HepG2 (cell line): ENCODE measurements around the gene HIVEP2. TPM values are rescaled to one million over a fixed set of nuclear protein-coding genes. Genes with fewer than 3 reads are reported as not detected.

ENCODE experiments used
- ATAC-seq: fragments of 200-7000 bp; cut with Tn5 transposase; 3 replicates; pipeline ENCODE4 v1.9.1; 2020; ENCODE audit warnings: mild to moderate bottlenecking, moderate library complexity
- BruUV-seq: library from RNA; stranded (reverse); fragments of 400-500 nt; replicated peaks from 2 replicates; lab custom pipeline; 2021; lab: Mats Ljungman, UMichigan
- CTCF ChIA-PET: fragments of 300-600 bp; formaldehyde crosslinking; extraction: SDS; loops from one replicate; lab custom pipeline; 2021; ENCODE audit warnings: low total read pairs, inconsistent platforms, low intra/inter-chr PET ratio; lab: Yijun Ruan, JAX
- POLR2A ChIA-PET: fragments of 350-600 bp; sonication (Branson Sonifier 250); formaldehyde crosslinking; loops from one replicate; lab custom pipeline; 2020; ENCODE audit warnings: antibody characterized with exemption, inconsistent platforms; lab: Yijun Ruan, JAX
- DNase-seq: peaks from one replicate; pipeline ENCODE4 v3.0.0-alpha.2; 2015; ENCODE audit warnings: low spot score
- FAIRE-seq: peaks from 3 replicates; lab custom pipeline; 2011; peaks lifted over from hg19 to GRCh38; lab: Jason Lieb, UNC
- H2AFZ ChIP-seq: one replicate; pipeline ENCODE4 v1.6.1; 2011; ENCODE audit warnings: low read length, inconsistent platforms
- H3K27ac ChIP-seq: fragments of 300-600 bp; 3 replicates; pipeline ENCODE4 v1.8.0; 2011; ENCODE audit warnings: mixed run types, mild to moderate bottlenecking, mixed read lengths, low read length, inconsistent platforms; ENCODE audit not compliant: insufficient read depth; ENCODE audit errors: extremely low read length
- H3K27me3 ChIP-seq, 2 experiments: fragments of 200-600 bp in 1 of 2; 2 replicates in 1 of 2; 3 replicates in 1 of 2; pipeline versions ENCODE4 v1.6.0 to v1.8.0; 2011; ENCODE audit warnings: low read length in 2 of 2, mild to moderate bottlenecking in 2 of 2, moderate library complexity in 2 of 2, inconsistent platforms in 1 of 2; ENCODE audit not compliant: insufficient read depth in 2 of 2, control insufficient read depth in 1 of 2
- H3K36me3 ChIP-seq, 2 experiments: fragments of 200-600 bp in 1 of 2; replicated peaks in 1 of 2; 2 replicates in 1 of 2; 3 replicates in 1 of 2; pipeline versions ENCODE4 v1.5.1 to v1.8.0; 2011; ENCODE audit warnings: low read length in 2 of 2, inconsistent platforms in 1 of 2; ENCODE audit not compliant: insufficient read depth in 2 of 2, control insufficient read depth in 1 of 2
- H3K4me1 ChIP-seq: 2 replicates; pipeline ENCODE4 v1.5.1; 2012; ENCODE audit warnings: low read length, inconsistent platforms; ENCODE audit not compliant: insufficient read depth
- H3K4me2 ChIP-seq: 2 replicates; pipeline ENCODE4 v1.6.0; 2011; ENCODE audit warnings: low read depth, low read length, inconsistent platforms
- H3K4me3 ChIP-seq, 3 experiments: fragments of 200-600 bp in 1 of 3; sonication (generic), shearing (Covaris generic) in 1 of 3; replicated peaks in 1 of 3; 2 replicates each; pipeline ENCODE4 v1.5.1; 2011 to 2016; ENCODE audit warnings: low read length in 3 of 3, inconsistent platforms in 2 of 3, low read depth in 2 of 3, mild to moderate bottlenecking in 2 of 3, control low read depth in 1 of 3, mixed read lengths in 1 of 3; ENCODE audit not compliant: insufficient read depth in 1 of 3
- H3K79me2 ChIP-seq: one replicate; pipeline ENCODE4 v1.6.1; 2011; ENCODE audit warnings: low read length, inconsistent platforms; ENCODE audit not compliant: insufficient read depth
- H3K9ac ChIP-seq: 2 replicates; pipeline ENCODE4 v1.6.0; 2011; ENCODE audit warnings: mild to moderate bottlenecking, low read depth, low read length, inconsistent platforms; ENCODE audit not compliant: insufficient read depth
- H3K9me3 ChIP-seq: 2 replicates; pipeline ENCODE4 v1.5.1; 2012; ENCODE audit warnings: mild to moderate bottlenecking, low read length
- H4K20me1 ChIP-seq: 2 replicates; pipeline ENCODE4 v1.6.0; 2011; ENCODE audit warnings: inconsistent platforms, mild to moderate bottlenecking, low read length, moderate library complexity; ENCODE audit not compliant: insufficient read depth
- CHCHD3 ChIP-seq: sonication (generic); formaldehyde crosslinking; IDR thresholded peaks from 2 replicates; pipeline ENCODE4 v1.8.0; 2022; ENCODE audit warnings: mild to moderate bottlenecking, missing genetic modification reagents, moderate library complexity
- ELF1 ChIP-seq: sonication (generic); formaldehyde crosslinking; IDR thresholded peaks from 2 replicates; pipeline ENCODE4 v1.4.0; 2020; ENCODE audit warnings: missing genetic modification reagents
- LCORL ChIP-seq, 2 experiments: fragments of 450-650 bp in 1 of 2; sonication (generic) in 1 of 2; formaldehyde crosslinking in 1 of 2; IDR thresholded peaks; 2 replicates each; pipeline versions ENCODE4 v1.5.0 to v1.6.1; 2017 to 2020; ENCODE audit warnings: antibody characterized with exemption in 1 of 2, missing genetic modification reagents in 1 of 2
- MIER3 ChIP-seq: IDR thresholded peaks from 2 replicates; pipeline ENCODE4 v1.6.1; 2016; ENCODE audit warnings: missing compliant biosample characterization, borderline replicate concordance
- TEF ChIP-seq: sonication (generic); formaldehyde crosslinking; IDR thresholded peaks from 2 replicates; pipeline ENCODE4 v1.5.0; 2020; ENCODE audit warnings: missing genetic modification reagents
- ZFAT ChIP-seq: sonication (generic); formaldehyde crosslinking; conservative IDR thresholded peaks from 2 replicates; pipeline ENCODE4 v1.8.1; 2023; ENCODE audit warnings: missing genetic modification reagents, inconsistent platforms
- ZNF547 ChIP-seq: sonication (generic); formaldehyde crosslinking; IDR thresholded peaks from 2 replicates; pipeline ENCODE4 v1.5.1; 2020; ENCODE audit warnings: mild to moderate bottlenecking, missing genetic modification reagents
- ZNF772 ChIP-seq: sonication (generic); formaldehyde crosslinking; IDR thresholded peaks from 2 replicates; pipeline ENCODE4 v1.5.0; 2020; ENCODE audit warnings: mild to moderate bottlenecking, missing genetic modification reagents
- ZNF850 ChIP-seq: sonication (generic); formaldehyde crosslinking; conservative IDR thresholded peaks from 2 replicates; pipeline ENCODE4 v1.9.0; 2021; ENCODE audit warnings: mild to moderate bottlenecking, missing genetic modification reagents
- WGBS: methylation state at CpG from one replicate; pipeline ENCODE4 v1.1.6; 2017; ENCODE audit warnings: low lambda C conversion rate; 5-methylcytosine and 5-hydroxymethylcytosine counted together
- in situ Hi-C: cut with HindIII; loops from 2 replicates; pipeline ENCODE4 v1.10.0; 2017; ENCODE audit warnings: low pct_unique_long_range_greater_than_20kb; ENCODE audit not compliant: extremely low pct_ligation_motif_present
- intact Hi-C: fragments of 100-400 bp; cut with micrococcal nuclease; formaldehyde crosslinking; loops from one replicate; pipeline ENCODE4 v1.10.0; 2022; ENCODE audit not compliant: unreplicated experiment
- polyA plus RNA-seq, 8 experiments: library from polyadenylated mRNA; depleted of rRNA in 3 of 8; stranded (reverse) in 7 of 8; unstranded in 1 of 8; fragments of >200 nt; fragmentation: Illumina TruSeq in 4 of 8; extraction: Trizol in 4 of 8; gene quantifications; 2 replicates each; pipeline versions ENCODE4 v1.2.1 to v1.2.3, GENCODE V29; 2011 to 2016; ENCODE audit warnings: low read depth in 4 of 8, missing spikeins in 1 of 8, mixed read lengths in 1 of 8; ENCODE audit not compliant: insufficient read depth in 1 of 8
- total RNA-seq, 5 experiments: library from RNA; depleted of rRNA; stranded (reverse); fragments of >200 nt; fragmentation: Illumina TruSeq; extraction: Trizol; gene quantifications; 2 replicates each; pipeline ENCODE4 v1.2.3, GENCODE V29; 2016; ENCODE audit warnings: low read depth in 1 of 5
- TF ChIP-seq, protein P1 (sequence below): IDR thresholded peaks from 2 replicates; pipeline ENCODE4 v1.6.1; 2016; ENCODE audit warnings: low read depth, missing genetic modification reagents, missing compliant biosample characterization
- TF ChIP-seq, protein P2 (sequence below): sonication (generic); formaldehyde crosslinking; IDR thresholded peaks from 2 replicates; pipeline ENCODE4 v1.9.0; 2021; ENCODE audit warnings: mild to moderate bottlenecking, missing genetic modification reagents

Gene HIVEP2
- total and polyA plus RNA-seq, 2 of the 13 experiments (the other 11 are each of a cell fraction or from before 2014, with no cell fraction given), result 3.4 to 12.9 TPM

GRCh38 chr6:142900227-142900971, 44.6 kb downstream of the HIVEP2 start:
- Histone ChIP-seq H3K36me3 (no peaks in the 10 kb centered on the region), H3K27ac (no peak overlapping the region), H3K9me3 (no peaks in the 10 kb centered on the region), H3K9ac (no peak overlapping the region), H3K79me2 (no peaks in the 10 kb centered on the region), H3K4me1 (peaks cover 16% of the 10 kb centered on the region), H3K4me2 (no peak overlapping the region), H4K20me1 (peaks cover 17% of the 10 kb centered on the region; the same call in 1 of the 2 replicates), H2AFZ (no peak overlapping the region), H3K27me3 (no peaks in the 10 kb centered on the region), H3K4me3 (no peak overlapping the region)
- in situ Hi-C loops (no loop called here), intact Hi-C loops (no loop called here)
- DNase-seq (no peak), FAIRE-seq (no peak), ATAC-seq (no peak)
- BruUV-seq, result no TSS peak
- WGBS, result 94% methylated on average over 10 of the region's 10 CpGs
- ChIA-PET CTCF (no interaction called here), POLR2A (no interaction called here)
- TF ChIP-seq ELF1 (CRISPR knock-in tag), result no peak
- TF ChIP-seq ZNF772, result no peak
- TF ChIP-seq ZNF547 (CRISPR knock-in tag), result no peak
- TF ChIP-seq, protein P1, sequence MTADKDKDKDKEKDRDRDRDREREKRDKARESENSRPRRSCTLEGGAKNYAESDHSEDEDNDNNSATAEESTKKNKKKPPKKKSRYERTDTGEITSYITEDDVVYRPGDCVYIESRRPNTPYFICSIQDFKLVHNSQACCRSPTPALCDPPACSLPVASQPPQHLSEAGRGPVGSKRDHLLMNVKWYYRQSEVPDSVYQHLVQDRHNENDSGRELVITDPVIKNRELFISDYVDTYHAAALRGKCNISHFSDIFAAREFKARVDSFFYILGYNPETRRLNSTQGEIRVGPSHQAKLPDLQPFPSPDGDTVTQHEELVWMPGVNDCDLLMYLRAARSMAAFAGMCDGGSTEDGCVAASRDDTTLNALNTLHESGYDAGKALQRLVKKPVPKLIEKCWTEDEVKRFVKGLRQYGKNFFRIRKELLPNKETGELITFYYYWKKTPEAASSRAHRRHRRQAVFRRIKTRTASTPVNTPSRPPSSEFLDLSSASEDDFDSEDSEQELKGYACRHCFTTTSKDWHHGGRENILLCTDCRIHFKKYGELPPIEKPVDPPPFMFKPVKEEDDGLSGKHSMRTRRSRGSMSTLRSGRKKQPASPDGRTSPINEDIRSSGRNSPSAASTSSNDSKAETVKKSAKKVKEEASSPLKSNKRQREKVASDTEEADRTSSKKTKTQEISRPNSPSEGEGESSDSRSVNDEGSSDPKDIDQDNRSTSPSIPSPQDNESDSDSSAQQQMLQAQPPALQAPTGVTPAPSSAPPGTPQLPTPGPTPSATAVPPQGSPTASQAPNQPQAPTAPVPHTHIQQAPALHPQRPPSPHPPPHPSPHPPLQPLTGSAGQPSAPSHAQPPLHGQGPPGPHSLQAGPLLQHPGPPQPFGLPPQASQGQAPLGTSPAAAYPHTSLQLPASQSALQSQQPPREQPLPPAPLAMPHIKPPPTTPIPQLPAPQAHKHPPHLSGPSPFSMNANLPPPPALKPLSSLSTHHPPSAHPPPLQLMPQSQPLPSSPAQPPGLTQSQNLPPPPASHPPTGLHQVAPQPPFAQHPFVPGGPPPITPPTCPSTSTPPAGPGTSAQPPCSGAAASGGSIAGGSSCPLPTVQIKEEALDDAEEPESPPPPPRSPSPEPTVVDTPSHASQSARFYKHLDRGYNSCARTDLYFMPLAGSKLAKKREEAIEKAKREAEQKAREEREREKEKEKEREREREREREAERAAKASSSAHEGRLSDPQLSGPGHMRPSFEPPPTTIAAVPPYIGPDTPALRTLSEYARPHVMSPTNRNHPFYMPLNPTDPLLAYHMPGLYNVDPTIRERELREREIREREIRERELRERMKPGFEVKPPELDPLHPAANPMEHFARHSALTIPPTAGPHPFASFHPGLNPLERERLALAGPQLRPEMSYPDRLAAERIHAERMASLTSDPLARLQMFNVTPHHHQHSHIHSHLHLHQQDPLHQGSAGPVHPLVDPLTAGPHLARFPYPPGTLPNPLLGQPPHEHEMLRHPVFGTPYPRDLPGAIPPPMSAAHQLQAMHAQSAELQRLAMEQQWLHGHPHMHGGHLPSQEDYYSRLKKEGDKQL (CRISPR knock-in tag), result no peak
- no peak for TF ChIP-seq LCORL (IDR thresholded peaks at IDR 0.05)
- no peak for TF ChIP-seq LCORL (CRISPR knock-in tag; IDR thresholded peaks at IDR 0.05)
- TF ChIP-seq, protein P2, sequence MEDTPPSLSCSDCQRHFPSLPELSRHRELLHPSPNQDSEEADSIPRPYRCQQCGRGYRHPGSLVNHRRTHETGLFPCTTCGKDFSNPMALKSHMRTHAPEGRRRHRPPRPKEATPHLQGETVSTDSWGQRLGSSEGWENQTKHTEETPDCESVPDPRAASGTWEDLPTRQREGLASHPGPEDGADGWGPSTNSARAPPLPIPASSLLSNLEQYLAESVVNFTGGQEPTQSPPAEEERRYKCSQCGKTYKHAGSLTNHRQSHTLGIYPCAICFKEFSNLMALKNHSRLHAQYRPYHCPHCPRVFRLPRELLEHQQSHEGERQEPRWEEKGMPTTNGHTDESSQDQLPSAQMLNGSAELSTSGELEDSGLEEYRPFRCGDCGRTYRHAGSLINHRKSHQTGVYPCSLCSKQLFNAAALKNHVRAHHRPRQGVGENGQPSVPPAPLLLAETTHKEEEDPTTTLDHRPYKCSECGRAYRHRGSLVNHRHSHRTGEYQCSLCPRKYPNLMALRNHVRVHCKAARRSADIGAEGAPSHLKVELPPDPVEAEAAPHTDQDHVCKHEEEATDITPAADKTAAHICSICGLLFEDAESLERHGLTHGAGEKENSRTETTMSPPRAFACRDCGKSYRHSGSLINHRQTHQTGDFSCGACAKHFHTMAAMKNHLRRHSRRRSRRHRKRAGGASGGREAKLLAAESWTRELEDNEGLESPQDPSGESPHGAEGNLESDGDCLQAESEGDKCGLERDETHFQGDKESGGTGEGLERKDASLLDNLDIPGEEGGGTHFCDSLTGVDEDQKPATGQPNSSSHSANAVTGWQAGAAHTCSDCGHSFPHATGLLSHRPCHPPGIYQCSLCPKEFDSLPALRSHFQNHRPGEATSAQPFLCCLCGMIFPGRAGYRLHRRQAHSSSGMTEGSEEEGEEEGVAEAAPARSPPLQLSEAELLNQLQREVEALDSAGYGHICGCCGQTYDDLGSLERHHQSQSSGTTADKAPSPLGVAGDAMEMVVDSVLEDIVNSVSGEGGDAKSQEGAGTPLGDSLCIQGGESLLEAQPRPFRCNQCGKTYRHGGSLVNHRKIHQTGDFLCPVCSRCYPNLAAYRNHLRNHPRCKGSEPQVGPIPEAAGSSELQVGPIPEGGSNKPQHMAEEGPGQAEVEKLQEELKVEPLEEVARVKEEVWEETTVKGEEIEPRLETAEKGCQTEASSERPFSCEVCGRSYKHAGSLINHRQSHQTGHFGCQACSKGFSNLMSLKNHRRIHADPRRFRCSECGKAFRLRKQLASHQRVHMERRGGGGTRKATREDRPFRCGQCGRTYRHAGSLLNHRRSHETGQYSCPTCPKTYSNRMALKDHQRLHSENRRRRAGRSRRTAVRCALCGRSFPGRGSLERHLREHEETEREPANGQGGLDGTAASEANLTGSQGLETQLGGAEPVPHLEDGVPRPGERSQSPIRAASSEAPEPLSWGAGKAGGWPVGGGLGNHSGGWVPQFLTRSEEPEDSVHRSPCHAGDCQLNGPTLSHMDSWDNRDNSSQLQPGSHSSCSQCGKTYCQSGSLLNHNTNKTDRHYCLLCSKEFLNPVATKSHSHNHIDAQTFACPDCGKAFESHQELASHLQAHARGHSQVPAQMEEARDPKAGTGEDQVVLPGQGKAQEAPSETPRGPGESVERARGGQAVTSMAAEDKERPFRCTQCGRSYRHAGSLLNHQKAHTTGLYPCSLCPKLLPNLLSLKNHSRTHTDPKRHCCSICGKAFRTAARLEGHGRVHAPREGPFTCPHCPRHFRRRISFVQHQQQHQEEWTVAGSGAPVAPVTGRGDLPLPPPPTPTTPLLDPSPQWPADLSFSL (CRISPR knock-in tag), result no peak
- no peak for TF ChIP-seq TEF (CRISPR knock-in tag)
- no peak for TF ChIP-seq ZFAT (CRISPR knock-in tag)
- no peak for TF ChIP-seq ZNF850 (CRISPR knock-in tag)
- TF ChIP-seq MIER3 (CRISPR knock-in tag), result no peak
- no peak for TF ChIP-seq CHCHD3
